Endometrial microvascular endothelial cells (primary cell): Measurements from ENCODE around the gene CPHXL. TPM values are rescaled to one million over a fixed set of nuclear protein-coding genes. Genes with fewer than 3 reads are reported as not detected.

Source experiments
- in situ Hi-C: cut with HindIII; loops from 2 replicates; pipeline ENCODE4 v1.10.0; 2017; ENCODE audit warnings: low sequenced_read_pairs, low pct_unique_long_range_greater_than_20kb; ENCODE audit errors: inconsistent ontology term
- total RNA-seq: library from RNA; depleted of rRNA; stranded (reverse); fragments of >200 nt; gene quantifications from one replicate; pipeline ENCODE4 v1.2.3, GENCODE V29; 2015; ENCODE audit errors: inconsistent ontology term

CPHXL gene
- total RNA-seq, 1 donor from 2014 or later = not detected

DNA sequence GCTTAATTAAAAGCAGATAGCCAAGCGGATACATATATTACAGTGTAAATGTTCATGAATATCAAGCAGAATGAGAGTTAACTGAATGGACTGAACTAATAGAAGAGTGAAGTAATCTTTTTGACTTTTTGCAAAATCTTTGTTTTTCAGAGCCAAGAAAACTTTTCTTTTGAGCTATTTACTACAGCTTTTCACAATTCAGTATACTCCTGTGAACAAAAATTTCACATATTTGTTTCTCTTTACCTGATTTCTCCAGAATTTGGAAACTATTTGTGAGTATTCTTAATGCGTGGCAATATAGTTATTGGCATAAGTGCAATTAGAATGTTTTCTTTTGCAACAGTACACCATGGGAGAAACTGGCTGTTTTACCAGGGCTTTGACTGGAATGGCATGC is 15.9 kb downstream of the CPHXL start:
- in situ Hi-C loops = no loop called here

DNA sequence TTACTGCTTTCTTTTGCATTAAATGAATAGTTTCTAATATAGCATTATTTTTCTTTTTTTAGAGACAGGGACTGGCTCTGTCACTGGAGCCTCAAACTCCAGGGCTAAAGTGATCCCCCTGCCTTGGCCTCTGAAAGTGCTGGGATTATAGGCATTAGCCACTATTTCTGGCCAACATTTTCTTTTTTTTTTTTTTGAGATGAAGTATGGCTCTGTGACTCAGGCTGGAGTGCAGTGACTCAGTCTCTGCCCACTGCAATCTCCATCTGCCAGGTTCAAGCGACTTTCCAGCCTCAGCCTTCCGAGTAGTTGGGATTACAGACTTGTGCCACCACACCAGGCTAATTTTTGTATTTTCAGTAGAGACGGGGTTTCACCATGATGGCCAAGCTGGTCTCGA is 23.0 kb downstream of the CPHXL start:
- in situ Hi-C loops = no loop called here

DNA sequence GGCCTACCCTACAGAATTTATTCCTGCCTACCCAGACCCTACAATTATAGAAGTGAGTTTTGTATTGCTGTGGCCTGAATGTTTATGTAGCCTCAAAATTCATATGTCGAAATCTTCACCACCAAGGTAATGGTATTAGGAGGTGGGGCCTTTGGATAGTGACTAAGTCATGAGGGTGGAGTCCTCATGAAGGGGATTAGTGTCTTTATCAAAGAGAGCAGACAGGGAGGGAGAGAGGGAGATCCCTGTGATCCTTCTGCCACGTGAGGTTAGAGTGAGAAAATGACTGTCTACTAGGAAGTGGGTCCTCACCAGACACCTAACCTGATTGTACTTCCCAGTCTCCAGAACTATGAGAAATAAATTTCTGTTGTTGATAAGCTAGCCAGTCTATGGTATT is 24.0 kb downstream of the CPHXL start:
- in situ Hi-C loops = no loop called here

DNA sequence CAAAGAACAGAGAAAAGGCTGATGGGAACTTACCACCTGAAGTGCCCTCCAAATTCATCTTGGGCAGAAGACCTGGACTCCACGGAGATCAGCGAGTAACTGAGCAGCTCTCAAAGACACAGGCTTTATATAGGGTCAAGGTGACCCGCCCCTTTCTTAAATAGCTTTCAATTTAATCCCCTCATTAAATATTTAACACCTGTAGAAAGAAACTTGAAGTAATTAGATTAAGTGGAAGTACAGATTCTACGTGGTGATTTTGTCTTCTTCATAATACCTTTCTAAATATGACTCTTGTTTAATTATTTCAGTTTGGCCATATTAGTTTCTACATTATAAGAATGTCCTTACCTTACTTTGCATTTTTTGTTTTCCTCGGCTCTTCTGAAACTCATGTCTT is 24.9 kb downstream of the CPHXL start, which contains the start of gene DUXB:
Gene DUXB (minus strand): TSS at position 101 of the 400 bp plus-strand sequence. CDS start 43 bp downstream, at position 58.
- in situ Hi-C loops = no loop called here

DNA sequence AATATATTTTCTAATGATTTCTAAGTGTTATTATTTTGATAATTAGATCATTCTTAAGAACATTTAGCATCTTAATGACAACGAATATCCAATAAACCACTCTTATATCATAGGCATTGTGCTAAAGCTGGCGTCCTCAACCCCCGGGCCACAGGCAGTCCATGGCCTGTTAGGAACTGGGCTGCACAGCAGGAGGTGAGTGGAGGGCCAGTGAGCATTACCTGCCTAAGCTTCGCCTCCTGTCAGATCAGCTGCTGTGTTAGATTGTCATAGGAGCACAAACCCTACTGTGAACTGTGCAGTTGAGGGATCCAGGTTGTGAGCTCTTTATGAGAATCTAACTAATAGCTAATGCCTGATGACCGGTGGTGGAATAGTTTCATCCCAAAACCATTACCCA is 28.7 kb downstream of the CPHXL start:
- in situ Hi-C loops = no loop called here

DNA sequence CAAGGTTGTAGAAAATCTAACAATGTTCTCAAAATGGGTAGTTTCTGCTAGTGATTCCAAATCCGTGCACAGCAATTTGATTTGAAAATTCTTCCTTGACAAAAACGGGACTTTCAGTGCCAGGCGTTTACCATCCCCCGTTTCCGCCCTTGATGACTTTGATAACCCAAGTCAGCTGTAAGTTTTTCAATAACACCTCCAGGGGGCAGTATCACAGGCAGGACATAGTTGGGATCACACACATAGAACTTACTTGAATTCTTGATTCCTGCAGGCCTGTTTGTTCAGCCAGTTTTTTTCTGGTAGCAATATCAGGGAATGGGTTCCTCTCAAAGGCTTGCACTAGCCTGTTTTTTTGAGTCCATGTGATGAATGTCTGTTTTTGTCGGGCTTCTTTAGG is 30.6 kb downstream of the CPHXL start:
- in situ Hi-C loops = no loop called here

DNA sequence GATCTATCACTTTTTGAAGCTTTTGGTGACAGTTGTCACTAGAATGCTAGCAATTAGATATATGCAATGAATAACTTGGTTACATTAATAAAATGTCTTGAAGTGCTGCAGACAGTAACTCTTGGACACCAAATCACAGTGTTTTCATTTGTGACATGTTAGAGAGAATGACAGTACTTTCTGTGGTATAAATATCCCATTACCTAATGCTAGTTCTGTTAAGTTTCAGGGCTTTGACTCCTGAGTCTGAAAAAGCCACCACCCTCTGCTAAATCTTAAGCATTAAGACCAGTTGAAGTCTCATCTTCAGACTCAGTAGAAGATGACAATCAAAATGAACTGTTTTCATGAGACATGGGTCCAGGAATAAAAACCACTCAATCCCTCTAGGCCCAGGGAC is 38.9 kb downstream of the CPHXL start:
- in situ Hi-C loops = no loop called here

DNA sequence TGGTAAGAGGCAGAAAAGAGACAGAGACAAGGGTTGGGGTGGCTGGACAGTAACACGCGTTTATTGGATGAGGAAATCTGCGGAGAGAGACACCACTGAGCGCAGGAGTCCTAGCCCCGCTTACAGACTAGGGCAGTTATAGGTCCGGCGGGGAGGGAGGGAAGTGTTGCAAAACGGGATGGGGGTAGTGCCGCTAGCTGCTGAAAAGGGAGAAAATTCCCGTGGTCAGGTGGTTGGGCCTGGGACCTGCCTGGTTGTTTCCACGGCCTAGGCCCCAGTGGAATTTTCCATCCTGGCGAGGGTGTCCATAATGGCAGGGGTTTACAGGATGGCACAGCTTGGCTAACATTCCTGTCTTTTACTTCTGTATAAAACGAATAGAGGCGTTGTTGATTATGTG is 44.0 kb downstream of the CPHXL start:
- in situ Hi-C loops = no loop called here

DNA sequence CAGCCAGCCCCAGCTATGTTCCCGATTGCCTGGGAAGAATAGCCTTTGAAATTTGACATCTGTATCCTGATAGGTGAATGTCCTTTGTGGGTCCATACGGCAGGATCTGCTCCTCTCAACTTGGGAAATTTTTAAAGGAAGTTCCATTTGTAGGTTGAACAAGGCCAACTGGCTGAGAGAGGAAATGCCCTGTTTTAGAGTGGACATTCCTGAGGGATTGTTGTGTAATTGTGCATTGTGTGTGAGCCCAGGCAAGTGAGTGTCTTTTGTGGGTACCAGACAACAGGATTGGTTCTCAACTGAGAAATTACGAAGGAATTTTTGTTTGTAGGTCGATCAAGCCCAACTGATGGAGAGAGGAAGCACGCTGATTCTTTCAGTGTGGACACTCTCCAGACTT is 46.9 kb downstream of the CPHXL start:
- in situ Hi-C loops = no loop called here

DNA sequence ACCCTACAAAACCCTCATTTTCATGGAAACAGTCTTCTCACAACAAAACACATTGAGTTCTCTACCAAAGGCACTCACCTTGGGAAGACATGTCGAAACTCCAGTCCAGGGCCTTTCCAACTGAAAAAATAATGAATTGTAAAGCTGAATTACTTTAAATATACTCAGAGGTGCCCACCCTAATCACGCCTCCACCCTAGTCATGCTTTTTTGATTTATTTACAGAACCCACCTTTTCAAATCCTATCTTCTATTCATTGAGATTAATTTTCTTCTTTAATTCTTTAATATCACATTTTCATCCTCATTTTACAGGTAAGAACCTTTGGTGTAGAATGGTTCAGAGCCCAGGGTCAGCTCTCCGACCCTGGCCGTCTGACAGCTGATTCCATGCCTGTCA is 49.4 kb downstream of the CPHXL start, which contains the start of gene CPHXL2:
Gene CPHXL2 (minus strand): TSS at position 101 of the 400 bp plus-strand sequence. CDS start 10 bp downstream, at position 91.
- in situ Hi-C loops = no loop called here

DNA sequence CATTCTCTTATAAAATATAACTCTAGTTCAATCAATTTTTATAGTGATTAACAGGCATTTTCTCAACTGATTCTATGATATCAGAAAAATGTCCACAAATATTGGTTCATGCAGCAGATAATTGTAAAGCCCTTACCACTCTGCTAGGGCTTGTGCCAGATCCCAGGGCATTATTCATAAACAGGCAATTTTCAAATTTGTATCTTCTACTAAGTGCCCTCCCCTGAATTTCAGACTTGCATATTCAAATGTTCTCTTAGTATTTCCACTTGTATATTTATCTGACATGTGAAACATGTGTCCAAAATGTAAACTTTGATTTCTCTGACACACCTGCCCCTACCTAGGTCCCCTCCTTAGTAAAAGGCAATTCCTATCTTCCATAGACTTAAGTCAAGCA is 58.8 kb downstream of the CPHXL start:
- in situ Hi-C loops = no loop called here

Other genes starting within 250 kb of the CPHXL start
- gene CHST6, start 231.0 kb downstream of the CPHXL start, total RNA-seq = 0.19 TPM
- not detected for gene CHST5, start 190.4 kb downstream of the CPHXL start, total RNA-seq
- gene TMEM231, start 170.2 kb downstream of the CPHXL start, total RNA-seq = 5.8 TPM
- 56.8 TPM for gene GABARAPL2, start 160.1 kb downstream of the CPHXL start, total RNA-seq
- 58.7 TPM for gene ADAT1, start 103.2 kb downstream of the CPHXL start, total RNA-seq
- 218 TPM for gene KARS1, start 78.8 kb downstream of the CPHXL start, total RNA-seq
- gene TERF2IP, start 78.7 kb downstream of the CPHXL start, total RNA-seq = 45.5 TPM
- not detected for gene CPHXL2, start 49.5 kb downstream of the CPHXL start, total RNA-seq
- not detected for gene DUXB, start 25.0 kb downstream of the CPHXL start, total RNA-seq